DMS 273 (cell line): Measurements from ENCODE around the gene ZNF426.

ENCODE experiments used
- DNase-seq: peaks from one replicate; lab custom pipeline; 2025; ENCODE audit not compliant: unreplicated experiment; lab: John Stamatoyannopoulos, UW

ZNF426 gene

GRCh38 chr19:9498183-9498902, 40.1 kb downstream of the ZNF426 start, which contains the start of gene ZNF560:
Gene ZNF560 (minus strand): TSS chr19:9498616. CDS start chr19:9475313, 23,303 bp downstream.
- DNase-seq, result peak; percentile 11

DNA sequence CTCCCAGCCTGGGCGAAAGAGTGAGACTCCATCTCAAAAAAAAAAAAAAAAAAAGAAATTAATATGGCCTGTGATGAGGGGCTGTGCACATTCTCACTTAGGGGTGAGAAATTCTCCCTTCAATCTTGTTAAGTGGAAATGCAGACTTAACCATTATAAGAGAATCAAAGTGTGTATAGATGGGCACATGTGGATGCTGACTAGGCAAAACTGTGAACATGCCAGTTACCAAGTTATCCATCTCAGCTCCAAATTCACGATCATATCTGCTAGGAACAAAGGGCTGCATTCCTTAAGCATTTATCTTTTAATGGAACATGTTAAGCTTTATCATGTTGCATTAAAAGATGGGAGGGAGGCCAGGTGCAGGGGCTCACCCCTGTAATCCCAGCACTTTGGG, 44.3 kb downstream of the ZNF426 start:
- no peak for DNase-seq

DNA sequence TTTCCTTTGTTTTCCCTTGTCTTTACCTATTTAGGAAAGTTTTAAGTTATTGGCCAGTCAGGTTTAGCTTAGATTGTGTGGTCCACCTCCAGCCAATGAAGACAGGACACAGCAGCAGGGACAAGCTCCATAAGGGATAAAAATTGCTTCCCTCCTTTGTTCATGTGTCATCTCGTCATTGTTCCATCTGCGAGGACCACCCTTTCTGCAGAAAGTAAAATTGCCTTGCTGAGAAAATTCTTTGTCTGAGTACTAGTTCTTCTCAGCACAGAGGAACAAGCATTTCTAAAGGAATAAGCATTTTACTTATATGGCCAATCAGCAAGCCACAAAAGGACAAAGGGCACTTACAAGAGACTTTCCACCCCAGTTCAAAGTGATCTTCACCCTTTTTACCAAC, 51.4 kb downstream of the ZNF426 start:
- DNase-seq, result no peak

GRCh38 chr19:9485140-9485539, 53.3 kb downstream of the ZNF426 start:
- DNase-seq, result no peak

DNA sequence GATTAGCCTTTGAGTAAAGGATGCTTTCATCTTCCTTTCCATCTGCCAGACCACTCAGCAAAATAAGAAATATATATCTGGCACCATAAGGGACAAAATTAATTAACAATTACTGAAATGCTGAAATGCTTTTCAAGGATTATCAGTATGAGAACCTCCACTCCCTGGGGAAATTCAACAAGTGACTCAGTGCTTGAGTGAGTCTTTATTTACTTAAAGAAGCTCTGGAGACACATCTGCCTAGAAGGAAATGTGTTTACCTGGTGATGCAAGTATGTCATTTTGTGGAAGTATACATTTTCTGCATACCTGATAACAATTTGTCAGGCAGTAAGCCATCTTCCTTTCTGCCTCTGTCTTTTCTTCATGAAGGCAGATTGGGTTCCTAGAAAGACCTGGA, 63.5 kb downstream of the ZNF426 start:
- DNase-seq, result no peak
